ENCODE measurements around the gene NPIPB5. TPM values are rescaled to one million over a fixed set of nuclear protein-coding genes. Genes with fewer than 3 reads are reported as not detected.
"Not testable (repeated sequence)": the region's sequence is repeated elsewhere in the genome, so short reads cannot be mapped to it uniquely, and the experiment has no call there.

The NPIPB5 gene
- total RNA-seq, 1 experiment from 2014 or later: 231 TPM

GRCh38 chr16:22546630-22547029, 35.9 kb downstream of the NPIPB5 start:
- not testable (repeated sequence) for H2BK120ac ChIP-seq (ENCODE audit: low read depth, low read length, poor library complexity, severe bottlenecking); H3K4me3 Mint-ChIP-seq; H3K4me2 ChIP-seq (ENCODE audit: insufficient read depth, insufficient read length, low read length); H3K27me3 Mint-ChIP-seq (ENCODE audit: low read depth); H4K8ac ChIP-seq (replicated peaks; ENCODE audit: insufficient read length, low read depth, low read length); H2AFZ ChIP-seq (ENCODE audit: low read length); H4K91ac ChIP-seq (ENCODE audit: insufficient read length, low read depth, low read length); H3K23me2 ChIP-seq (ENCODE audit: insufficient read length, low read depth, low read length, poor library complexity, severe bottlenecking); H3K56ac ChIP-seq (ENCODE audit: insufficient read length, low read depth, low read length); H3K14ac ChIP-seq (ENCODE audit: insufficient read depth, low read length); DNase-seq; H2AK5ac ChIP-seq (ENCODE audit: insufficient read length, low read length); H3K9ac ChIP-seq (ENCODE audit: extremely low read depth, insufficient read length, low read length); H3K23ac ChIP-seq (ENCODE audit: insufficient read length, low read depth, low read length); H3K27me3 ChIP-seq (ENCODE audit: insufficient read depth, low read length); H3K18ac ChIP-seq (ENCODE audit: insufficient read length, low read depth, low read length); H3K27ac Mint-ChIP-seq; H3K4me1 Mint-ChIP-seq; H3K4ac ChIP-seq (ENCODE audit: low read depth, low read length); H3K9me3 ChIP-seq (ENCODE audit: control insufficient read depth, low read depth, low read length); H3K9me3 Mint-ChIP-seq; H2BK15ac ChIP-seq (ENCODE audit: low read depth, low read length); H3K36me3 Mint-ChIP-seq (ENCODE audit: insufficient read depth in 1 of 3, low read depth in 3 of 3); H3T11ph ChIP-seq (ENCODE audit: low read length); H4K5ac ChIP-seq (ENCODE audit: insufficient read length, low read depth, low read length); H2BK12ac ChIP-seq (ENCODE audit: insufficient read length, low read depth, low read length); H3K27ac ChIP-seq (ENCODE audit: insufficient read length, low read depth, low read length); H2BK5ac ChIP-seq (ENCODE audit: insufficient read length, low read length); H3K4me1 ChIP-seq (ENCODE audit: insufficient read depth, low read length); H4K20me1 ChIP-seq (ENCODE audit: control insufficient read depth, insufficient read depth, insufficient read length); H2BK20ac ChIP-seq (ENCODE audit: low read depth, low read length, poor library complexity, severe bottlenecking); H3K79me2 ChIP-seq (ENCODE audit: insufficient read depth, low read length); H3K79me1 ChIP-seq (ENCODE audit: insufficient read depth, low read depth, low read length, poor library complexity, severe bottlenecking)
- WGBS (ENCODE audit: extremely low coverage, insufficient read length, low lambda C conversion rate): no CpG with 5 or more reads among the region's 2 CpGs

GRCh38 chr16:22547170-22547765, 36.6 kb downstream of the NPIPB5 start:
- H3K23ac ChIP-seq (ENCODE audit: insufficient read length, low read depth, low read length): not testable (repeated sequence)

More at GRCh38 chr16:22547170-22547765, 36.6 kb downstream of the NPIPB5 start:
- H3K4ac ChIP-seq (ENCODE audit: low read depth, low read length); H3K9me3 ChIP-seq (ENCODE audit: control insufficient read depth, low read depth, low read length); H3K9ac ChIP-seq (ENCODE audit: extremely low read depth, insufficient read length, low read length); H4K8ac ChIP-seq (replicated peaks; ENCODE audit: insufficient read length, low read depth, low read length); H3K4me2 ChIP-seq (ENCODE audit: insufficient read depth, insufficient read length, low read length); H3K79me2 ChIP-seq (ENCODE audit: insufficient read depth, low read length); H3K14ac ChIP-seq (ENCODE audit: insufficient read depth, low read length); H2BK5ac ChIP-seq (ENCODE audit: insufficient read length, low read length); H3K27ac ChIP-seq (ENCODE audit: insufficient read length, low read depth, low read length); H4K5ac ChIP-seq (ENCODE audit: insufficient read length, low read depth, low read length); H4K20me1 ChIP-seq (ENCODE audit: control insufficient read depth, insufficient read depth, insufficient read length); H3K27me3 Mint-ChIP-seq (ENCODE audit: low read depth); H2AK5ac ChIP-seq (ENCODE audit: insufficient read length, low read length); H3T11ph ChIP-seq (ENCODE audit: low read length); H2BK20ac ChIP-seq (ENCODE audit: low read depth, low read length, poor library complexity, severe bottlenecking); H3K4me3 Mint-ChIP-seq; H3K4me1 Mint-ChIP-seq; H2BK12ac ChIP-seq (ENCODE audit: insufficient read length, low read depth, low read length); H2BK120ac ChIP-seq (ENCODE audit: low read depth, low read length, poor library complexity, severe bottlenecking); H4K91ac ChIP-seq (ENCODE audit: insufficient read length, low read depth, low read length); H3K56ac ChIP-seq (ENCODE audit: insufficient read length, low read depth, low read length); H3K4me1 ChIP-seq (ENCODE audit: insufficient read depth, low read length); H3K79me1 ChIP-seq (ENCODE audit: insufficient read depth, low read depth, low read length, poor library complexity, severe bottlenecking); H2BK15ac ChIP-seq (ENCODE audit: low read depth, low read length); H3K23me2 ChIP-seq (ENCODE audit: insufficient read length, low read depth, low read length, poor library complexity, severe bottlenecking); H3K36me3 Mint-ChIP-seq (ENCODE audit: insufficient read depth in 1 of 3, low read depth in 3 of 3); H3K18ac ChIP-seq (ENCODE audit: insufficient read length, low read depth, low read length); H3K27me3 ChIP-seq (ENCODE audit: insufficient read depth, low read length); H3K9me3 Mint-ChIP-seq; H2AFZ ChIP-seq (ENCODE audit: low read length); H3K27ac Mint-ChIP-seq: not testable (repeated sequence)
- WGBS (ENCODE audit: extremely low coverage, insufficient read length, low lambda C conversion rate): no CpG with 5 or more reads among the region's 2 CpGs
- peak; percentile 20 for DNase-seq
